Left ventricle myocardium inferior (tissue), 1 donor: ENCODE results near the gene APOE. TPM values are rescaled to one million over a fixed set of nuclear protein-coding genes. Genes with fewer than 3 reads are reported as not detected.
"Not testable (repeated sequence)": the region's sequence is repeated elsewhere in the genome, so short reads cannot be mapped to it uniquely, and the experiment has no call there.

ENCODE experiments used
- DNase-seq: peaks from one replicate; pipeline ENCODE4 v3.0.0-alpha.2; 2020
- H3K27ac ChIP-seq: fragments of 200-600 bp; replicated peaks from 2 replicates; pipeline ENCODE4 v1.8.0; 2021
- H3K27me3 ChIP-seq: fragments of 200-600 bp; 2 replicates; pipeline ENCODE4 v1.8.0; 2021; ENCODE audit warnings: low read depth
- H3K36me3 ChIP-seq: fragments of 200-600 bp; 2 replicates; pipeline ENCODE4 v1.8.0; 2021
- H3K4me1 ChIP-seq: fragments of 200-600 bp; 2 replicates; pipeline ENCODE4 v1.8.0; 2021
- H3K4me3 ChIP-seq: fragments of 200-600 bp; 2 replicates; pipeline ENCODE4 v1.8.0; 2021; ENCODE audit warnings: mild to moderate bottlenecking, moderate library complexity
- H3K9me3 ChIP-seq: fragments of 200-600 bp; replicated peaks from 2 replicates; pipeline ENCODE4 v1.8.0; 2021
- CTCF ChIP-seq: fragments of 200-600 bp; IDR thresholded peaks from 2 replicates; pipeline ENCODE4 v1.8.0; 2021; ENCODE audit warnings: antibody characterized with exemption, mild to moderate bottlenecking, borderline replicate concordance
- intact Hi-C: fragments of 100-400 bp; cut with micrococcal nuclease; formaldehyde crosslinking; loops from one replicate; pipeline ENCODE4 v1.11.0; 2022
- total RNA-seq: library from RNA; stranded (reverse); fragmentation: NEBNext Ultra II Directional; extraction: Animal tissue kit (Norgen Biotek cat#: 25700); gene quantifications from one replicate; pipeline ENCODE4 v1.2.1, GENCODE V29; 2021
- donor health status: DM: no; HTN: yes; CAD: no; lungs with severe emphysema.

The APOE gene
- total RNA-seq, 1 donor from 2014 or later = 24.1 TPM

DNA sequence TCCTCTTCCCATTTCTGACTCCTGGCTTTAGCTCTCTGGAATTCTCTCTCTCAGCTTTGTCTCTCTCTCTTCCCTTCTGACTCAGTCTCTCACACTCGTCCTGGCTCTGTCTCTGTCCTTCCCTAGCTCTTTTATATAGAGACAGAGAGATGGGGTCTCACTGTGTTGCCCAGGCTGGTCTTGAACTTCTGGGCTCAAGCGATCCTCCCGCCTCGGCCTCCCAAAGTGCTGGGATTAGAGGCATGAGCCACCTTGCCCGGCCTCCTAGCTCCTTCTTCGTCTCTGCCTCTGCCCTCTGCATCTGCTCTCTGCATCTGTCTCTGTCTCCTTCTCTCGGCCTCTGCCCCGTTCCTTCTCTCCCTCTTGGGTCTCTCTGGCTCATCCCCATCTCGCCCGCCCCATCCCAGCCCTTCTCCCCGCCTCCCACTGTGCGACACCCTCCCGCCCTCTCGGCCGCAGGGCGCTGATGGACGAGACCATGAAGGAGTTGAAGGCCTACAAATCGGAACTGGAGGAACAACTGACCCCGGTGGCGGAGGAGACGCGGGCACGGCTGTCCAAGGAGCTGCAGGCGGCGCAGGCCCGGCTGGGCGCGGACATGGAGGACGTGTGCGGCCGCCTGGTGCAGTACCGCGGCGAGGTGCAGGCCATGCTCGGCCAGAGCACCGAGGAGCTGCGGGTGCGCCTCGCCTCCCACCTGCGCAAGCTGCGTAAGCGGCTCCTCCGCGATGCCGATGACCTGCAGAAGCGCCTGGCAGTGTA lies 2.7 kb downstream of the APOE start:
- no peak overlapping the region for H3K27ac ChIP-seq
- H3K27me3 ChIP-seq = peaks cover 67% of the 10 kb centered on the region
- H3K4me1 ChIP-seq = peaks cover 39% of the 10 kb centered on the region
- H3K9me3 ChIP-seq = no peaks in the 10 kb centered on the region
- H3K4me3 ChIP-seq = no peak overlapping the region
- intact Hi-C loops = no loop called here
- no peaks in the 10 kb centered on the region for H3K36me3 ChIP-seq
- no peak for TF ChIP-seq CTCF
- DNase-seq = no peak

DNA sequence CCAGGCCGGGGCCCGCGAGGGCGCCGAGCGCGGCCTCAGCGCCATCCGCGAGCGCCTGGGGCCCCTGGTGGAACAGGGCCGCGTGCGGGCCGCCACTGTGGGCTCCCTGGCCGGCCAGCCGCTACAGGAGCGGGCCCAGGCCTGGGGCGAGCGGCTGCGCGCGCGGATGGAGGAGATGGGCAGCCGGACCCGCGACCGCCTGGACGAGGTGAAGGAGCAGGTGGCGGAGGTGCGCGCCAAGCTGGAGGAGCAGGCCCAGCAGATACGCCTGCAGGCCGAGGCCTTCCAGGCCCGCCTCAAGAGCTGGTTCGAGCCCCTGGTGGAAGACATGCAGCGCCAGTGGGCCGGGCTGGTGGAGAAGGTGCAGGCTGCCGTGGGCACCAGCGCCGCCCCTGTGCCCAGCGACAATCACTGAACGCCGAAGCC lies 3.3 kb downstream of the APOE start:
- Histone ChIP-seq H3K27ac (no peak overlapping the region), H3K4me1 (peaks cover 35% of the 10 kb centered on the region), H3K4me3 (no peak overlapping the region), H3K27me3 (peaks cover 67% of the 10 kb centered on the region), H3K36me3 (no peaks in the 10 kb centered on the region), H3K9me3 (no peaks in the 10 kb centered on the region)
- no peak for TF ChIP-seq CTCF
- intact Hi-C loops = no loop called here
- DNase-seq = no peak

GRCh38 chr19:44909775-44910174 lies 4.2 kb downstream of the APOE start:
- Histone ChIP-seq H3K36me3 (no peaks in the 10 kb centered on the region), H3K27ac (no peak overlapping the region), H3K9me3 (no peaks in the 10 kb centered on the region), H3K4me1 (peaks cover 37% of the 10 kb centered on the region), H3K27me3 (peaks cover 65% of the 10 kb centered on the region), H3K4me3 (no peak overlapping the region)
- DNase-seq = no peak
- intact Hi-C loops = no loop called here
- no peak for TF ChIP-seq CTCF

- H3K27ac ChIP-seq, intact Hi-C loops, H3K36me3 ChIP-seq, DNase-seq, H3K9me3 ChIP-seq, H3K4me3 ChIP-seq: not testable (repeated sequence)
- Histone ChIP-seq H3K27me3 (peaks cover 44% of the 10 kb centered on the region), H3K4me1 (peaks cover 24% of the 10 kb centered on the region)
These were observed 6.3 kb downstream of the APOE start for GRCh38 chr19:44911896-44912295.

DNA sequence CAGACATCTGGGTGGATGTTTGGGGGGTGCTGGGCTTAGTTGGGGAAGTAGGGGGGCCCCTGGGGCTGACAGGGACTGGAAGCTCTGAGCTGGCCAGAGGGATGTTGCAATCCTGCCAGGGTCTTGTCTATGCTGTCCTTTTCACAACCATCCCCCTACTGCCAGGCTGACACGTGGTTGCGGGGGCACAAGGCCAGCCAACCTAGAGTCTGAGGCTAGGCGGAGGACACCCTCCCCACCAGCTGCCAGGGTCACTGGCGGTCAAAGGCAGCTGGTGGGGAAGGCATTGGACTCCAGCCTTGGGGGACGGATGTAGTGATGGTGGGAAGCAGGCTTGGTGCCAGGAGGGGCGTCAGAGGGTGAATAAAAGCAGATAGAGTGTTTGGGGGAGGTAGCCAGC lies 7.3 kb downstream of the APOE start:
- Histone ChIP-seq H3K4me3 (no peak overlapping the region), H3K27me3 (peaks cover 35% of the 10 kb centered on the region), H3K9me3 (no peaks in the 10 kb centered on the region), H3K27ac (no peak overlapping the region), H3K4me1 (peaks cover 24% of the 10 kb centered on the region), H3K36me3 (no peaks in the 10 kb centered on the region)
- DNase-seq = no peak
- intact Hi-C loops = no loop called here
- no peak for TF ChIP-seq CTCF

DNA sequence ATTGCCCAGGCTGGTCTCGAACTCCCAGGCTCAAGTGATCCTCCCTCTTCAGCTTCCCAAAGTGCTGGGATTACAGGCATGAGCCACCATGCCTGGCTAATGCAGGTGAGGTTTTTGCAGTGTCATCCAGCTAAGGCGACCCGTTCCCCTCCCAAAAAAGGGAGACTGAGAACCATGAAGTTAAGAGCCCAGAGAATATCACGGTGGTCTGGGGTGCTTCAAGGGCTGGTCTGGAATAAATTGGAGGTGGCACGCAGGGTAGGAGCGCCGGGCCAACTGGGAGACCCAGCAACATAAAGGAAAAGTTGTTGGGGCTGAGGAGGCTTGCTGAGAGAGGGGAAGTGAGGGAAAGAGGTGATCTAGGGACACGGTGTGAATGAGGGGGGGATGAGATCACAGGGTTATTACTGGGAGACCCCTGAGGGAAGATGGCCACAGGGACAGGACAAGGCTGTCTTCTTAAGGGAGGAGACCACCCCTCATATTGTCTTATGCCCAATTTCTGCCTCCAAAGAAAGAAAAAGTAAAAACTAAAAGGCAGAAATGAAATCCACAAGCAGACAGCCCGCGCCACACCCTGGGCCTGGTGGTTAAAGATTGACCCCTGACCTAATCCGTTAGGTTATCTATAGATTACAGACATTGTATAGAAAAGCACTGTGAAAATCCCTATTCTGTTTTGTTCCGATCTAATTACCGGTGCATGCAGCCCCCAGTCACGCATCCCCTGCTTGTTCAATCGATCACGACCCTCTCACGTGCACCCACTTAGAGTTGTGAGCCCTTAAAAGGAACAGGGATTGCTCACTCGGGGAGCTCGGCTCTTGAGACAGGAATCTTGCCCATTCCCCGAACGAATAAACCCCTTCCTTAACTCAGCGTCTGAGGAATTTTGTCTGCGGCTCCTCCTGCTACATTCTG lies 8.2 kb downstream of the APOE start:
- not testable (repeated sequence) for H3K27ac ChIP-seq

DNA sequence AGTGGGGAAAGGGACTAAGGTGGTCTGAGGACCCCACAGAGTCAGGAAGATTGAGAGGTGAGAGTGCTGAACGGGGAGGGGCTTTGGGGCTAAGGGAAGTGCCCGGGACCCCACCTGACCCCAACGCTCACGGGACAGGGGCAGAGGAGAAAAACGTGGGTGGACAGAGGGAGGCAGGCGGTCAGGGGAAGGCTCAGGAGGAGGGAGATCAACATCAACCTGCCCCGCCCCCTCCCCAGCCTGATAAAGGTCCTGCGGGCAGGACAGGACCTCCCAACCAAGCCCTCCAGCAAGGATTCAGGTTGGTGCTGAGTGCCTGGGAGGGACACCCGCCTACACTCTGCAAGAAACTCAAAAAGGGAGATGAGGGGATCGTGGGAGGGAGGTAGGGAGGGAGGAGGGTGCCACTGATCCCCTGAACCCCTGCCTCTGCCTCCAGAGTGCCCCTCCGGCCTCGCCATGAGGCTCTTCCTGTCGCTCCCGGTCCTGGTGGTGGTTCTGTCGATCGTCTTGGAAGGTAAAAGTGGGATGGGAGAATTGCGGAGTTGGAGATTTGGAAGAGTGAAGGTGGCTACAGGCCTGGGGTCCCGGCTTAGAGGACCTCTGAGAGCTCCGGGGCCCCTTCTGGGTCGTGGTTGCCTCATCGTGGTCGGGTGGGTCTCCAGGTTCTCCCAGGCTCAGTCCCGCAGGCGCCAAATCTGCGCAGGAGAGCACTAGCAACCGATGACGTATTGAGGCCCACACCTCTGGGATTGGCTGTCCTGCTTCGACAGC lies 9.0 kb downstream of the APOE start, which contains the start of gene APOC1:
APOC1 (plus strand) TSS at position 176 of the 774 bp plus-strand sequence; CDS start at position 460, 284 bp downstream.
- peaks cover 24% of the 10 kb centered on the region for H3K4me1 ChIP-seq
- H3K27ac ChIP-seq = peak within 1 kb of the TSS; percentile 2
- H3K36me3 ChIP-seq, H3K9me3 ChIP-seq, intact Hi-C loops: not testable (repeated sequence)
- peak; percentile 82 for DNase-seq
- H3K27me3 ChIP-seq = peaks cover 26% of the 10 kb centered on the region
- H3K4me3 ChIP-seq = peak within 1 kb of the TSS; percentile 70

More for the DNA sequence above, 8.2 kb downstream of the APOE start:
- H3K9me3 ChIP-seq, DNase-seq, intact Hi-C loops, H3K36me3 ChIP-seq: not testable (repeated sequence)
- peak overlapping the region; percentile 70 for H3K4me3 ChIP-seq
- H3K27me3 ChIP-seq = peaks cover 26% of the 10 kb centered on the region
- H3K4me1 ChIP-seq = peaks cover 24% of the 10 kb centered on the region
